ENCODE measurements around the gene AIG1. TPM values are rescaled to one million over a fixed set of nuclear protein-coding genes. Genes with fewer than 3 reads are reported as not detected.

The AIG1 gene
- polyA plus RNA-seq, 3 donors, result 99.9 to 116 (median 112) TPM

DNA sequence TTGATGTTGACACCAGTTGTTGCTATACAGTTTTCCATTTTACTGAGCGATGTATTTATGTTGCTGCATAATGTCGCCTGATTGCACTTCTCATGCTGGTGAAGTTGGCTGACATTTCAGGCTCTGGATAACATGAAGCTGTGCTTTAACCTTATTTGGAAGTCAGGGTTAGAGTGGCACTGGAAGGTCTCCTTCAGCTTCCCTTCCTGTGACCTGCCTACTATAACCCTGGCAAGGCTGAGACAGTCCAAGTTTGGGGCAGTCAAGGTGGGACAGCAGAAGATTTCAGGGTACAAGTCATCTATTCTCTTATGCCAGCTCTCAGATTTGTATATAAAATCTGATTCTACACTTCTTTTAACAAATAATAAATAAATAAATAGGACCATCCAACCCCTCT lies 127.6 kb downstream of the AIG1 start:
- DNase-seq (ENCODE audit: low read depth in 3 of 3, low spot score in 2 of 3), result no peak

DNA sequence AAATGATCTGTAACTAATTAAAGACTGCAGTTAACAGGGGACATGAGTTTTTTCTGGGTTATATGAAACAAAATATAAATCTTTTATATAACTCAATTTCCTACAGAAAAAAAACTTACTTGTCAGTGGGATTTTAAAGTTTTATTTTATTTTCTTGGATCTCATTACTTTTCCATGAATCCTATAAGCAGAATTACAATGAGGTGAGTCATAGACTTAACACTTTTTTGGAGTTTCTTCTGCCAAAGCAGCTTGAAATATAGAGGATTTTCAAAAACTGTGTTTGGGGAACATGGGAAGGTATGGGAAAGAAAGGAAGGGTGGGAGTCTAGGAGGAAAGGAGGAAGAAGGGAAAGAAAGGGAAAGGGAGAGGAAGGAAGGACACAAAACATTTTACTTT lies 130.7 kb downstream of the AIG1 start:
- no peak for DNase-seq (ENCODE audit: low read depth in 3 of 3, low spot score in 2 of 3)

- DNase-seq (ENCODE audit: low read depth in 3 of 3, low spot score in 2 of 3), result no peak
Measured at GRCh38 chr6:143192766-143193165, 132.1 kb downstream of the AIG1 start.

GRCh38 chr6:143193571-143194094 lies 132.9 kb downstream of the AIG1 start:
- no peak for DNase-seq (ENCODE audit: low read depth in 3 of 3, low spot score in 2 of 3)

DNA sequence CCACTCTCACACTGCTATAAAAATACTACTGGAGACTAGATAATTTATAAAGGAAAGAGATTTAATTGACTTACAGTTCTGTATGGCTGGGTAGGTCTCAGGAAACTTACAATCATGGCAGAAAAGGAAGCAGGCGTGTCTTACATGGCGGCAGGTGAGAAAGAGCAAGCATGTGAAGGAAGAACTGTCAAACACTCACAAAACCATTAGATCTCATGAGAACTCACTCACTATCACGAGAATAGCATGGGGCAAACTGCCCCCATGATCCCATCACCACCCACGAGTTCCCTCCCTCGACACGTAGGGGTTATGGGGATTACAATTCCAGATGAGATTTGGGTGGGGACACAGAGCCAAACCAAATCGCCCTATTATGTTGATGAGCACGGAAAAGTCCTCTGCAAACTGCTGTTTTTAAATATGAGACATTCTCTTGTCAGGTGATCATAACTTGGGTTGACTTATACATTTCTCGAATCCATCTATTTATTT lies 133.5 kb downstream of the AIG1 start:
- DNase-seq (ENCODE audit: low read depth in 3 of 3, low spot score in 2 of 3), result no peak

DNA sequence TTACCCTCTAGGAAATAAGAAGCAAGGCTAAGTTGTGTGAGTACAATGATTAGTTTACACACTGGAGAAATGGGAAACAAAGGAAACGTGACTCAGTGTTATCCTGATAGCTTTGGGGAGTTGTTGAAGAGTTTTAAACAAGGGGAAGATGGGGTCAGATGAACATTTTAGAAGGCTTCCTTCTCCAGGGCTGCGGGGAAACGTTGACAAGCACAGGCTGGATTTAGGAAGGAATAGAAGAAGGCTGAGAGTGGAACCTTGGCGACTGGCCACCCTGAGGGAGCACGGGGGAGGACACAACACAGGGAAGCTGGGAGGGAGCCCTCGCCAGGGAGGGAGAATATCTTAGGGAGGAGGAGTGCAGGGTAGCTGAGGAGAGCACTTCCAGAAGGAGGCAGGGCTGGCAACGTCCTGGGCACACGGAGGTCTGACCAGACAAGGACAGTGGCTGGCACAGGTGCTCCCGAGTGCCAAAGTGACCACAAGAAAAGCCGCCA lies 134.7 kb downstream of the AIG1 start:
- DNase-seq (ENCODE audit: low read depth in 3 of 3, low spot score in 2 of 3), result no peak

GRCh38 chr6:143196525-143197225 lies 136.0 kb downstream of the AIG1 start:
- peak; percentile 23 to 47 (median 27) for DNase-seq (ENCODE audit: low read depth in 3 of 3, low spot score in 2 of 3)

- DNase-seq (ENCODE audit: low read depth in 3 of 3, low spot score in 2 of 3), result no peak
Measured at GRCh38 chr6:143197377-143197776, 136.7 kb downstream of the AIG1 start.

DNA sequence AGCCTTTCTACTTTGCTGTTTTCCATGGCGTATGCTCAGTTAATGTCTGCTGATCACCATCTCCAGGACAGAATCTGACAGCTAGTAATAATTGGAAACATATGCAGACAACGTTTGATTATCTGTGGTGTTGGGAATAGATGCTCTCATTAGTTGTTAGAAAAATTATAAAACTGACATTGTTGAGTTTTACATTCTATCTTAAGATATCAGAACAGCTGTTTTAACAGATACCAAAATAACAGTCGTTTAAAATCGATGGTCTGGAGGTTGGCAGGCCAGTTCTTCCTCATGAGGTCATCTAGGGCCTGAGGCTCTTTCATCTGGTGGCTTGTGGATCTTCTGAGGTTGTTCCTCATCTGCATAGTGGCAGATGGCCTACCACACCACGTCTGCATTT lies 137.6 kb downstream of the AIG1 start:
- no peak for DNase-seq (ENCODE audit: low read depth in 3 of 3, low spot score in 2 of 3)

DNA sequence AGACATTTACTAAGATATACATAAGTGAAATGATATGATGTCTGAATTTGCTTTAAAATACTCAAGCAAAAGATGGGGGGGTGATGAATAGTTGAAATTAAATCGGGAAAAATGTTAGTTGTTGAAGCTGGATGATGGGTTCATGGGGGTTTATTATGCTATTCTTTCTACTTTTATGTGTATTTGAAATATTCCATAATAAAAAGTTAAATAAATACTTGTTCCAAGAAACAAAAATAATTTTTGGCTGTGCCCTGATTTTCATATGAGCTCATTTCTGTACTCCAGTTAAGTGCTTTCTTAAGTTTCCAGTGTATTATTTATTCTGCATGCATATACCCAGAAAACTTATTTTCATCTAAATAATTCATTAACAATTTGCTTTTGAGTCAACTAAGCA lies 138.6 kb downstream of the AIG1 start:
- no peak for DNase-seq (ENCODE audit: low read depth in 3 of 3, low spot score in 2 of 3)

DNA sequence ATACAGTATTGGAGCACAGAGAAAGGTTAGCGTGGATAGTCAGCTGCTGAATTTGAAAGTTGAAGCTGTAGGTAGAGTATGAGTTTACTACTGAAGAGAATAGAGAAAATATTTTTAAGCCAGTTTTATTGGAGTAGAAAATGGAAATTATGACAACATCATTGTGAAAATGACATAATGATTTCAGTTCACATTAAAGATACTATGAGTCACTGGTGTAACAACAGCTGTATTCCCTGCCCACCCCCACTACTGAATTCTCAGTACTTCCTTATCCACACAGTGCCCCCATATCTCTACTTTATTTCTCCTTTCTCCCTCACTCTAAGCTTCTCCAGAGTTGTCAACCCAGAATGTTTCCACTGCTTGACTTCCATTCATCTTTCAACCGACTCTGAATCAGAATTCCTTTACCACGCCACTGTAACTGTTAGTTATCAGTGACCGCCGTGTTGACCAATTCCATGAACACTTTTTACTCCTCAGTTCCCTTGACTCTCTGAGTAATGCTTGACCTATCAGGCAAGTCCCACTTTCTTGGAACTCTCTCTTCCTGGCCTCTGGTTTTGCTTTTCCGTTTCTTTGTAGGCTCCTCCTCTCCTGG lies 139.6 kb downstream of the AIG1 start:
- no peak for DNase-seq (ENCODE audit: low read depth in 3 of 3, low spot score in 2 of 3)

DNA sequence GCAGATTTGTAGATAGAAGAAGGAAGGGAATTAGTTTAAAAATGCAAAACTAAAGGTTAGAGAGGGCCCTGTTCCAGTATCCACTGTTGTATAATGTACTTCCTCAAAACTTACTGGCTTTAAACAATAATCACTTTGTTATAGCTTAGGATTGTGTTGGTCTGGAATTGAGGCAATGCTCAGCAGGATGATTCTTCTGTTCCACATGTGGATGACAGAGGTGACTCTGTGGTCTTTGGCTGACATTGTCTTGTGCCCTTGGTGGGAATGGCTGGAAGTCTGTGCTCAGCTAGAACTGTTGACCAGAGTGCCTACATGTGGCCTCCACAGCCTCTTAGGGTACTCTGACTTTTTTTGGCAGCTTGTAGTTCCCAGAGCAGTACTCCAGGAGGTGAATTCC lies 143.4 kb downstream of the AIG1 start:
- no peak for DNase-seq (ENCODE audit: low read depth in 3 of 3, low spot score in 2 of 3)

DNA sequence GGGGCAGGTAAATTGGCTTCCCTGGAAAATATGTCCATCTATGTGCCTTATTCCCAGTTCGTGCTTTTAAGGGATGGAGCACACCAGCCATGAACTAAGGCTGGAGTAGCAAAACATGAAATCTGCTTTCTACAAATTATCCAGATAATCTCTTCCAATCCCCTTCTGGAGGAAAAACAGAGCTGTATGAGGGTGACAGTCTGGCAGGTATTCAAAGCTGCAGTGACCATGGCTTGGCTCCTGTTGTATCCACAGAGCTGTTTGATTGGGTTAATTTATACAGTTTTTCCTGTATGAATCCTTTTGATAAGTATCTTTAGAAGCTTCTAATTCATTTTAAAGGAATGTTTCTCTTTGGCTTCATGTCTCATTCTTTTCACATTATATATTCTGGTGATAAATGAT lies 144.4 kb downstream of the AIG1 start:
- DNase-seq (ENCODE audit: low read depth in 3 of 3, low spot score in 2 of 3), result no peak

DNA sequence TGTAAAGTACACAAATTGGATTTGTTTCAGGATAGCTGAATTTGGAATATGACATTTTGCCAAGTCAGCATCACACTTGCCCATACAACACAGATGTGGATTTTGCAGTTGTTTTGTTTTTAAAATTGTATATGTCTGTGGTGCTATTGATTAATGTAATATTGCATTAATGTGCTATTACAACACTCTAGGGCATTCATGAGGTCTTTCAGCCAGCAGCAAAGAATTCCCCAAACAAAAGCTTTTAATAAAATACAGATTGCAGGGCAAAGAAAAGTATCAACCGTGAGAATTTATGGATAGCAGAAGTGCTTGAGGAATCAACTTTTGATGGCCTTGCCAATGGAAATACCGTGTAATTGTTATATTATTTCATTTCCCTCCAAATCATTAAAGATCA lies 144.9 kb downstream of the AIG1 start:
- DNase-seq (ENCODE audit: low read depth in 3 of 3, low spot score in 2 of 3), result no peak

GRCh38 chr6:143205991-143206390 lies 145.3 kb downstream of the AIG1 start:
- no peak for DNase-seq (ENCODE audit: low read depth in 3 of 3, low spot score in 2 of 3)

- no peak for DNase-seq (ENCODE audit: low read depth in 3 of 3, low spot score in 2 of 3)
Measured at GRCh38 chr6:143206550-143206949, 145.9 kb downstream of the AIG1 start.

DNA sequence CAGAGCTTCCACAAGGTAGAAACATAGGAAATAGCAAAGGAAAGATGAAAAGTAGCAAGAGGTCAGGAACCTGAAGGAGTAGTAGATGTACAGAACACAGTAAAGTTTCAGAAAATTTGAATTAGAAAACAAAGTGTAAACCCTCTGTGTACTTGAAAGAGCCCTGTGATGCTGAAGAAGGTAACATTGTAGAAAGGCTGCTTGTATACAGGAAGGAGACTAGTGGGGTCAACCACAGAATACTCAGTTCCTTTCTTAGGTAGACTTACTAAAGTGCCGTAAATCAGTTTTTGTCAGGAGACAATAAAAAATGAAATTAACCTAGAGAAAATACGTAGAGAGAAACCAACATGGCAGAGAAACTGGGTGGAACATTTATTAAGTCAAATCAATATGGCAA lies 149.7 kb downstream of the AIG1 start:
- DNase-seq (ENCODE audit: low read depth in 3 of 3, low spot score in 2 of 3), result no peak

- DNase-seq (ENCODE audit: low read depth in 3 of 3, low spot score in 2 of 3), result no peak
Measured at GRCh38 chr6:143213859-143214376, 153.2 kb downstream of the AIG1 start.

DNA sequence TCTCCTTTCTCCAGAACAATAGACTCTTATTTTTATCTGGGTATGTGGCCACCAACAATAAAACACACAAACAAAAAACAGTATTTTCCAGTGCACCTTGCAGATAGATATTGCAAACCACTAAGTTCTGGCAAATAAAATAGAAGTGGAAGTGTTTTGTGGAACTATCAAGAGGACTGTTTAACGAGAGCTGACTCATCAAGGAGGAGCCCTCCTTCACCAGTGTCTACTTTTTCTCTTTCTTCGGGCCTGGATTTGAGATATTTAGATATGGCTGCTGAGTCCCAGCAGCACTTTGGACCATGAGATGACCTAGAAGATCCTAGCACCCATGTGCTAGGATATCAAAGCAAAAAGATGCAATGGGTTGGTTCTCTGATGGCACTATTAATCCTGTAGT lies 154.7 kb downstream of the AIG1 start:
- no peak for DNase-seq (ENCODE audit: low read depth in 3 of 3, low spot score in 2 of 3)

- no peak for DNase-seq (ENCODE audit: low read depth in 3 of 3, low spot score in 2 of 3)
Measured at GRCh38 chr6:143215771-143216170, 155.1 kb downstream of the AIG1 start.

- no peak for DNase-seq (ENCODE audit: low read depth in 3 of 3, low spot score in 2 of 3)
Measured at GRCh38 chr6:143218233-143218632, 157.5 kb downstream of the AIG1 start.

- no peak for DNase-seq (ENCODE audit: low read depth in 3 of 3, low spot score in 2 of 3)
Measured at GRCh38 chr6:143221698-143222097, 161.0 kb downstream of the AIG1 start.
